ENCODE data around the gene NELL1.

Gene NELL1

GRCh38 chr11:20661445-20661844 is 7.9 kb upstream of the NELL1 start:
- Histone ChIP-seq H3K4me1 (no peaks in the 10 kb centered on the region), H3K4me3 (no peak overlapping the region), H3K9me3 (no peaks in the 10 kb centered on the region), H3K27ac (no peak overlapping the region), H3K36me3 (no peaks in the 10 kb centered on the region), H3K27me3 (peaks cover 0 to 8% of the 10 kb centered on the region in 2 donors)
- intact Hi-C loops (cut with DNase I; ENCODE audit: low total_unique reads) = no loop called here
- TF ChIP-seq CTCF (IDR thresholded peaks at IDR 0.05) = no peak
- no peak for DNase-seq

DNA sequence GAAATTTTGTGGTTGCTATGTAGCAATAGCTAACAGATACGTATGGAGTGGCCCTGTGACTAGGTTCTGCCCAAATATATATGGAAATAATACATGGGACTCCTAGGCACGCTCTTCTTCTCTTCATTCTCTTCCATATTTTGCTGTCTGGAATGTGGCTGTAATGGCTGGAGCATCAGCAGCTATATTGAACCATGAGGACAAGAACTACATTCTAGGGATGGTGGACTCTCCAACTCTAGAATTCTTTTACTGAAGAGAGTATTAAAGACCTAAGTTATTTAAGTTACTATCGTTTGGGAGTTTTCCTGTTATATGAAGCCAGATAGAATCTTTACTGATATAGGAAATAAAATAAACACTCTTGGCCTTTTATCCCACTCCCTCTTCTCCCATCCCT is 7.5 kb upstream of the NELL1 start:
- no peak for TF ChIP-seq CTCF (IDR thresholded peaks at IDR 0.05)
- Histone ChIP-seq H3K27ac (no peak overlapping the region), H3K9me3 (no peaks in the 10 kb centered on the region), H3K36me3 (no peaks in the 10 kb centered on the region), H3K4me1 (no peaks in the 10 kb centered on the region), H3K4me3 (no peak overlapping the region), H3K27me3 (peaks cover 0 to 4% of the 10 kb centered on the region in 2 donors)
- no peak for DNase-seq
- intact Hi-C loops (cut with DNase I; ENCODE audit: low total_unique reads) = no loop called here

GRCh38 chr11:20668131-20668809 is 1.1 kb upstream of the NELL1 start:
- Histone ChIP-seq H3K27me3 (peaks cover 0 to 45% of the 10 kb centered on the region in 2 donors), H3K4me1 (peaks cover 0 to 20% (median 11%) of the 10 kb centered on the region in 4 donors), H3K27ac (no peak overlapping the region), H3K4me3 (no peak overlapping the region), H3K9me3 (no peaks in the 10 kb centered on the region), H3K36me3 (no peaks in the 10 kb centered on the region)
- intact Hi-C loops (cut with DNase I; ENCODE audit: low total_unique reads) = no loop called here
- no peak for DNase-seq
- TF ChIP-seq CTCF (IDR thresholded peaks at IDR 0.05) = no peak

GRCh38 chr11:20669820-20670684 is 666 bp downstream of the NELL1 start:
- H3K4me3 ChIP-seq = peak overlapping the region in 1 of 2 donors; percentile 28
- no peaks in the 10 kb centered on the region for H3K9me3 ChIP-seq
- intact Hi-C loops (cut with DNase I; ENCODE audit: low total_unique reads) = no loop called here

GRCh38 chr11:20670932-20671403 is 1.6 kb downstream of the NELL1 start:
- Histone ChIP-seq H3K27ac (no peak overlapping the region), H3K9me3 (no peaks in the 10 kb centered on the region), H3K36me3 (no peaks in the 10 kb centered on the region), H3K4me1 (peaks cover 0 to 20% (median 11%) of the 10 kb centered on the region in 4 donors), H3K4me3 (no peak overlapping the region), H3K27me3 (peaks cover 0 to 55% of the 10 kb centered on the region in 2 donors)
- intact Hi-C loops (cut with DNase I; ENCODE audit: low total_unique reads) = no loop called here
- DNase-seq = no peak
- no peak for TF ChIP-seq CTCF (IDR thresholded peaks at IDR 0.05)

More at GRCh38 chr11:20669820-20670684, 666 bp downstream of the NELL1 start:
- no peaks in the 10 kb centered on the region for H3K36me3 ChIP-seq
- TF ChIP-seq CTCF (IDR thresholded peaks at IDR 0.05) = no peak
- H3K27ac ChIP-seq = no peak overlapping the region
- H3K4me1 ChIP-seq = peaks cover 0 to 20% (median 11%) of the 10 kb centered on the region in 4 donors
- peaks cover 0 to 55% of the 10 kb centered on the region in 2 donors for H3K27me3 ChIP-seq
- no peak for DNase-seq

Measured in tibial artery (tissue), 4 donors.